WTC11 (cell line): ENCODE measurements around the gene ZIC2. TPM values are rescaled to one million over a fixed set of nuclear protein-coding genes. Genes with fewer than 3 reads are reported as not detected.

Source experiments
- ATAC-seq: fragments of 200-7000 bp; cut with Tn5 transposase; 2 replicates; pipeline ENCODE4 v1.10.0; 2021; ENCODE audit warnings: mild to moderate bottlenecking, moderate library complexity
- CTCF ChIA-PET: fragments of 300-600 bp; sonication (Branson Sonifier 250); formaldehyde crosslinking; loops from one replicate; lab custom pipeline; 2021; ENCODE audit warnings: antibody characterized with exemption; lab: Charles Lee
- POLR2A ChIA-PET: fragments of 350-600 bp; sonication (Branson Sonifier 250); formaldehyde crosslinking; loops from one replicate; lab custom pipeline; 2021; ENCODE audit warnings: antibody characterized with exemption; lab: Charles Lee
- DNase-seq: peaks from one replicate; pipeline ENCODE4 v3.0.0; 2021; ENCODE audit warnings: low spot score
- H3K27ac Mint-ChIP-seq: 2 replicates; pipeline ENCODE4 v1.8.0; 2021; ENCODE audit warnings: mixed read lengths
- H3K27me3 Mint-ChIP-seq: 2 replicates; pipeline ENCODE4 v1.8.0; 2021; ENCODE audit warnings: low read depth, mild to moderate bottlenecking, moderate library complexity, mixed read lengths
- H3K36me3 Mint-ChIP-seq: 2 replicates; pipeline ENCODE4 v1.8.0; 2021; ENCODE audit warnings: mixed read lengths
- H3K4me1 Mint-ChIP-seq: 2 replicates; pipeline ENCODE4 v1.8.0; 2022; ENCODE audit warnings: mixed read lengths
- H3K4me3 Mint-ChIP-seq: 2 replicates; pipeline ENCODE4 v1.8.0; 2021; ENCODE audit warnings: mild to moderate bottlenecking, moderate library complexity, mixed read lengths
- H3K9me3 Mint-ChIP-seq: 2 replicates; pipeline ENCODE4 v1.8.0; 2021; ENCODE audit warnings: mixed read lengths
- CBFB ChIP-seq: sonication (generic); formaldehyde crosslinking; IDR thresholded peaks from 2 replicates; pipeline ENCODE4 v1.8.1; 2022; ENCODE audit warnings: mild to moderate bottlenecking, low read depth, missing genetic modification reagents
- CREB1 ChIP-seq: sonication (generic); formaldehyde crosslinking; IDR thresholded peaks from 2 replicates; pipeline ENCODE4 v1.8.0; 2023; ENCODE audit warnings: mild to moderate bottlenecking, missing genetic modification reagents
- ELF4 ChIP-seq: sonication (generic); formaldehyde crosslinking; IDR thresholded peaks from 2 replicates; pipeline ENCODE4 v1.8.1; 2022; ENCODE audit warnings: low read depth, mild to moderate bottlenecking, moderate library complexity, missing genetic modification reagents
- ESRRA ChIP-seq: sonication (generic); formaldehyde crosslinking; IDR thresholded peaks from 2 replicates; pipeline ENCODE4 v1.8.1; 2022; ENCODE audit warnings: mild to moderate bottlenecking, missing genetic modification reagents, borderline replicate concordance
- ETV6 ChIP-seq: sonication (generic); formaldehyde crosslinking; IDR thresholded peaks from 2 replicates; pipeline ENCODE4 v1.8.1; 2022; ENCODE audit warnings: mild to moderate bottlenecking, missing genetic modification reagents
- GABPB1 ChIP-seq: sonication (generic); formaldehyde crosslinking; IDR thresholded peaks from 2 replicates; pipeline ENCODE4 v1.8.1; 2023; ENCODE audit warnings: mild to moderate bottlenecking, missing genetic modification reagents
- GTF2I ChIP-seq: fragments of 250-450 bp; sonication (Bioruptor Pico); conservative IDR thresholded peaks from 2 replicates; pipeline ENCODE4 v1.4.0; 2021; ENCODE audit warnings: mild to moderate bottlenecking
- IRF2 ChIP-seq: sonication (generic); formaldehyde crosslinking; IDR thresholded peaks from 2 replicates; pipeline ENCODE4 v1.8.0; 2022; ENCODE audit warnings: low read depth, missing genetic modification reagents, borderline replicate concordance
- MXD4 ChIP-seq: fragments of 250-450 bp; sonication (Bioruptor Pico); IDR thresholded peaks from 2 replicates; pipeline ENCODE4 v1.8.0; 2021; ENCODE audit warnings: mild to moderate bottlenecking, moderate library complexity, borderline replicate concordance
- MYBL2 ChIP-seq: sonication (generic); formaldehyde crosslinking; IDR thresholded peaks from 2 replicates; pipeline ENCODE4 v1.8.1; 2023; ENCODE audit warnings: mild to moderate bottlenecking, moderate library complexity, missing genetic modification reagents
- NR2C2 ChIP-seq: sonication (generic); formaldehyde crosslinking; IDR thresholded peaks from 2 replicates; pipeline ENCODE4 v1.8.0; 2022; ENCODE audit warnings: mild to moderate bottlenecking, missing genetic modification reagents
- OVOL2 ChIP-seq: fragments of 250-450 bp; sonication (Bioruptor Pico); IDR thresholded peaks from 2 replicates; pipeline ENCODE4 v1.9.0; 2021; ENCODE audit warnings: mild to moderate bottlenecking, borderline replicate concordance
- RELA ChIP-seq: sonication (generic); formaldehyde crosslinking; IDR thresholded peaks from 2 replicates; pipeline ENCODE4 v1.8.1; 2022; ENCODE audit warnings: missing genetic modification reagents, mild to moderate bottlenecking, borderline replicate concordance
- SMAD3 ChIP-seq: sonication (generic); formaldehyde crosslinking; IDR thresholded peaks from 2 replicates; pipeline ENCODE4 v1.8.0; 2022; ENCODE audit warnings: missing genetic modification reagents, mild to moderate bottlenecking, borderline replicate concordance
- SOX15 ChIP-seq: fragments of 250-450 bp; sonication (Bioruptor Pico); IDR thresholded peaks from 2 replicates; pipeline ENCODE4 v1.9.0; 2021; ENCODE audit warnings: mild to moderate bottlenecking
- TCF7 ChIP-seq: sonication (generic); formaldehyde crosslinking; IDR thresholded peaks from 2 replicates; pipeline ENCODE4 v1.8.0; 2022; ENCODE audit warnings: mild to moderate bottlenecking, low read depth, missing genetic modification reagents, moderate library complexity
- TEAD1 ChIP-seq: sonication (generic); formaldehyde crosslinking; IDR thresholded peaks from 2 replicates; pipeline ENCODE4 v1.8.0; 2022; ENCODE audit warnings: mild to moderate bottlenecking, missing genetic modification reagents
- TP53 ChIP-seq: sonication (generic); formaldehyde crosslinking; IDR thresholded peaks from 2 replicates; pipeline ENCODE4 v1.8.1; 2023; ENCODE audit warnings: mild to moderate bottlenecking, missing genetic modification reagents
- ZBTB21 ChIP-seq: sonication (generic); formaldehyde crosslinking; IDR thresholded peaks from 2 replicates; pipeline ENCODE4 v1.8.1; 2023; ENCODE audit warnings: mild to moderate bottlenecking, missing genetic modification reagents, borderline replicate concordance
- ZNF138 ChIP-seq: sonication (generic); formaldehyde crosslinking; conservative IDR thresholded peaks from 2 replicates; pipeline ENCODE4 v1.8.1; 2022; ENCODE audit warnings: mild to moderate bottlenecking, moderate library complexity, missing genetic modification reagents
- ZNF232 ChIP-seq: sonication (generic); formaldehyde crosslinking; IDR thresholded peaks from 2 replicates; pipeline ENCODE4 v1.8.0; 2022; ENCODE audit warnings: mild to moderate bottlenecking, missing genetic modification reagents
- ZNF423 ChIP-seq: fragments of 250-450 bp; sonication (Bioruptor Pico); IDR thresholded peaks from 2 replicates; pipeline ENCODE4 v2.1.2; 2022; ENCODE audit warnings: mild to moderate bottlenecking, moderate library complexity
- ZNF671 ChIP-seq: fragments of 250-450 bp; sonication (Bioruptor Pico); IDR thresholded peaks from 2 replicates; pipeline ENCODE4 v1.8.0; 2021; ENCODE audit warnings: mild to moderate bottlenecking
- total RNA-seq: library from RNA; stranded (reverse); gene quantifications from 3 replicates; pipeline ENCODE4 v1.2.3, GENCODE V29; 2021
- TF ChIP-seq, protein P1 (sequence below): fragments of 200-600 bp; IDR thresholded peaks from 2 replicates; pipeline ENCODE4 v1.8.0; 2022; ENCODE audit warnings: antibody characterized with exemption
- TF ChIP-seq, protein P2 (sequence below): sonication (generic); formaldehyde crosslinking; IDR thresholded peaks from 2 replicates; pipeline ENCODE4 v1.8.1; 2023; ENCODE audit warnings: mild to moderate bottlenecking, moderate library complexity, missing genetic modification reagents
- TF ChIP-seq, protein P3 (sequence below): sonication (generic); formaldehyde crosslinking; IDR thresholded peaks from 2 replicates; pipeline ENCODE4 v1.8.1; 2022; ENCODE audit warnings: low read depth, mild to moderate bottlenecking, moderate library complexity, missing genetic modification reagents, borderline replicate concordance
- TF ChIP-seq, protein P4 (sequence below): sonication (generic); formaldehyde crosslinking; IDR thresholded peaks from 2 replicates; pipeline ENCODE4 v1.8.0; 2022; ENCODE audit warnings: mild to moderate bottlenecking, missing genetic modification reagents
- TF ChIP-seq, protein P5 (sequence below): fragments of 250-450 bp; sonication (Bioruptor Pico); IDR thresholded peaks from 2 replicates; pipeline ENCODE4 v1.9.0; 2021; ENCODE audit warnings: mild to moderate bottlenecking
- TF ChIP-seq, protein P6 (sequence below): sonication (generic); formaldehyde crosslinking; IDR thresholded peaks from 2 replicates; pipeline ENCODE4 v1.8.1; 2022; ENCODE audit warnings: mild to moderate bottlenecking, missing genetic modification reagents, moderate library complexity, borderline replicate concordance
- TF ChIP-seq, protein P7 (sequence below): fragments of 250-450 bp; sonication (Bioruptor Pico); IDR thresholded peaks from 2 replicates; pipeline ENCODE4 v1.9.0; 2021; ENCODE audit warnings: mild to moderate bottlenecking

ZIC2 gene
- total RNA-seq, 1 experiment from 2014 or later: 344 TPM

DNA sequence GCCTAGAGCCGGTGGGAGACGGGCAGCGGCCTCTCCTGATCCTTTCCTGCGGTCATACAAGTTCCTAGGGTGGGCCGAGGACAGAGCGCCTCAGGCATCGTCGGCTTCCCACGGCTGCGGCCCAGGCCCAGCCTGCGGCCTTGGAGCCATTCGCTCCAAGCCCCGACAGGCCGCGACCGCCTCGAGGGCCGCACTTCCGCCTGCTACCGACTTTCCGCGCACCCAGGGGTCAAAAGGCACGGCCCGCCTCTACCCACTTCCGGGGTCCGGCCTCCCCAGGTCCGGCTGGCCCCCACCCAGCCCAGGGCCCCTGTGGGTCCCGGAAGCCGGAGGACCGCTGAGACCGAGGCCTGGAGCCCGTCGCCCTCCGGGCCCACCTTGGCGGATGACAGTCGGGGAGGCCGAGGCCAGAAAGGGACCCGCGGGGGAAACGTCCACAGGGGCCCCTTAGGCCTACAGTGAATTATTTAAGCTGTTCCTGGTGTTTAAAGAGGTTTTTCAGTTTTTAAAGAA lies 16.2 kb downstream of the ZIC2 start:
- ChIA-PET CTCF (interaction anchor here (0.8 kb wide), 1 partner anchor 397 kb away, joined by 3 read pairs; no protein-coding TSS in a partner anchor), POLR2A (interaction anchor here (0.8 to 1.9 kb wide), 5 partner anchors 11 to 91 kb away, joined by 3 to 14 read pairs (median 5); partner anchors contain the start of gene PCCA)
- TF ChIP-seq ZNF423 (peak; percentile 42; the same call in 1 of the 2 replicates), GTF2I (CRISPR knock-in tag) (no peak), CREB1 (CRISPR knock-in tag) (no peak), IRF2 (no peak), NR2C2 (CRISPR knock-in tag) (no peak), ZNF138 (CRISPR knock-in tag) (no peak), TEAD1 (CRISPR knock-in tag) (no peak; the same call in none of the 2 replicates), GABPB1 (CRISPR knock-in tag) (no peak), ZNF232 (no peak), MXD4 (CRISPR knock-in tag) (no peak), SOX15 (CRISPR knock-in tag) (no peak), TCF7 (CRISPR knock-in tag) (no peak; the same call in 1 of the 2 replicates), OVOL2 (CRISPR knock-in tag) (no peak), ELF4 (CRISPR knock-in tag) (no peak), RELA (no peak), SMAD3 (no peak), TP53 (CRISPR knock-in tag) (peak; percentile 73), ETV6 (CRISPR knock-in tag) (no peak), MYBL2 (CRISPR knock-in tag) (0 out of 2 replicates have a peak, but pooled peaks have one; percentile 52), ZBTB21 (no peak), CBFB (CRISPR knock-in tag) (no peak), ZNF671 (CRISPR knock-in tag) (no peak), ESRRA (CRISPR knock-in tag) (no peak)
- TF ChIP-seq, protein P1, sequence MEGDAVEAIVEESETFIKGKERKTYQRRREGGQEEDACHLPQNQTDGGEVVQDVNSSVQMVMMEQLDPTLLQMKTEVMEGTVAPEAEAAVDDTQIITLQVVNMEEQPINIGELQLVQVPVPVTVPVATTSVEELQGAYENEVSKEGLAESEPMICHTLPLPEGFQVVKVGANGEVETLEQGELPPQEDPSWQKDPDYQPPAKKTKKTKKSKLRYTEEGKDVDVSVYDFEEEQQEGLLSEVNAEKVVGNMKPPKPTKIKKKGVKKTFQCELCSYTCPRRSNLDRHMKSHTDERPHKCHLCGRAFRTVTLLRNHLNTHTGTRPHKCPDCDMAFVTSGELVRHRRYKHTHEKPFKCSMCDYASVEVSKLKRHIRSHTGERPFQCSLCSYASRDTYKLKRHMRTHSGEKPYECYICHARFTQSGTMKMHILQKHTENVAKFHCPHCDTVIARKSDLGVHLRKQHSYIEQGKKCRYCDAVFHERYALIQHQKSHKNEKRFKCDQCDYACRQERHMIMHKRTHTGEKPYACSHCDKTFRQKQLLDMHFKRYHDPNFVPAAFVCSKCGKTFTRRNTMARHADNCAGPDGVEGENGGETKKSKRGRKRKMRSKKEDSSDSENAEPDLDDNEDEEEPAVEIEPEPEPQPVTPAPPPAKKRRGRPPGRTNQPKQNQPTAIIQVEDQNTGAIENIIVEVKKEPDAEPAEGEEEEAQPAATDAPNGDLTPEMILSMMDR: no peak
- TF ChIP-seq, protein P2, sequence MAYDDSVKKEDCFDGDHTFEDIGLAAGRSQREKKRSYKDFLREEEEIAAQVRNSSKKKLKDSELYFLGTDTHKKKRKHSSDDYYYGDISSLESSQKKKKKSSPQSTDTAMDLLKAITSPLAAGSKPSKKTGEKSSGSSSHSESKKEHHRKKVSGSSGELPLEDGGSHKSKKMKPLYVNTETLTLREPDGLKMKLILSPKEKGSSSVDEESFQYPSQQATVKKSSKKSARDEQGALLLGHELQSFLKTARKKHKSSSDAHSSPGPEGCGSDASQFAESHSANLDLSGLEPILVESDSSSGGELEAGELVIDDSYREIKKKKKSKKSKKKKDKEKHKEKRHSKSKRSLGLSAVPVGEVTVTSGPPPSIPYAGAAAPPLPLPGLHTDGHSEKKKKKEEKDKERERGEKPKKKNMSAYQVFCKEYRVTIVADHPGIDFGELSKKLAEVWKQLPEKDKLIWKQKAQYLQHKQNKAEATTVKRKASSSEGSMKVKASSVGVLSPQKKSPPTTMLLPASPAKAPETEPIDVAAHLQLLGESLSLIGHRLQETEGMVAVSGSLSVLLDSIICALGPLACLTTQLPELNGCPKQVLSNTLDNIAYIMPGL (CRISPR knock-in tag): peak; percentile 60
- TF ChIP-seq, protein P3, sequence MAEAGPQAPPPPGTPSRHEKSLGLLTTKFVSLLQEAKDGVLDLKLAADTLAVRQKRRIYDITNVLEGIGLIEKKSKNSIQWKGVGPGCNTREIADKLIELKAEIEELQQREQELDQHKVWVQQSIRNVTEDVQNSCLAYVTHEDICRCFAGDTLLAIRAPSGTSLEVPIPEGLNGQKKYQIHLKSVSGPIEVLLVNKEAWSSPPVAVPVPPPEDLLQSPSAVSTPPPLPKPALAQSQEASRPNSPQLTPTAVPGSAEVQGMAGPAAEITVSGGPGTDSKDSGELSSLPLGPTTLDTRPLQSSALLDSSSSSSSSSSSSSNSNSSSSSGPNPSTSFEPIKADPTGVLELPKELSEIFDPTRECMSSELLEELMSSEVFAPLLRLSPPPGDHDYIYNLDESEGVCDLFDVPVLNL (CRISPR knock-in tag): no peak
- TF ChIP-seq, protein P4, sequence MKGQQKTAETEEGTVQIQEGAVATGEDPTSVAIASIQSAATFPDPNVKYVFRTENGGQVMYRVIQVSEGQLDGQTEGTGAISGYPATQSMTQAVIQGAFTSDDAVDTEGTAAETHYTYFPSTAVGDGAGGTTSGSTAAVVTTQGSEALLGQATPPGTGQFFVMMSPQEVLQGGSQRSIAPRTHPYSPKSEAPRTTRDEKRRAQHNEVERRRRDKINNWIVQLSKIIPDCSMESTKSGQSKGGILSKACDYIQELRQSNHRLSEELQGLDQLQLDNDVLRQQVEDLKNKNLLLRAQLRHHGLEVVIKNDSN (CRISPR knock-in tag): no peak
- TF ChIP-seq, protein P5, sequence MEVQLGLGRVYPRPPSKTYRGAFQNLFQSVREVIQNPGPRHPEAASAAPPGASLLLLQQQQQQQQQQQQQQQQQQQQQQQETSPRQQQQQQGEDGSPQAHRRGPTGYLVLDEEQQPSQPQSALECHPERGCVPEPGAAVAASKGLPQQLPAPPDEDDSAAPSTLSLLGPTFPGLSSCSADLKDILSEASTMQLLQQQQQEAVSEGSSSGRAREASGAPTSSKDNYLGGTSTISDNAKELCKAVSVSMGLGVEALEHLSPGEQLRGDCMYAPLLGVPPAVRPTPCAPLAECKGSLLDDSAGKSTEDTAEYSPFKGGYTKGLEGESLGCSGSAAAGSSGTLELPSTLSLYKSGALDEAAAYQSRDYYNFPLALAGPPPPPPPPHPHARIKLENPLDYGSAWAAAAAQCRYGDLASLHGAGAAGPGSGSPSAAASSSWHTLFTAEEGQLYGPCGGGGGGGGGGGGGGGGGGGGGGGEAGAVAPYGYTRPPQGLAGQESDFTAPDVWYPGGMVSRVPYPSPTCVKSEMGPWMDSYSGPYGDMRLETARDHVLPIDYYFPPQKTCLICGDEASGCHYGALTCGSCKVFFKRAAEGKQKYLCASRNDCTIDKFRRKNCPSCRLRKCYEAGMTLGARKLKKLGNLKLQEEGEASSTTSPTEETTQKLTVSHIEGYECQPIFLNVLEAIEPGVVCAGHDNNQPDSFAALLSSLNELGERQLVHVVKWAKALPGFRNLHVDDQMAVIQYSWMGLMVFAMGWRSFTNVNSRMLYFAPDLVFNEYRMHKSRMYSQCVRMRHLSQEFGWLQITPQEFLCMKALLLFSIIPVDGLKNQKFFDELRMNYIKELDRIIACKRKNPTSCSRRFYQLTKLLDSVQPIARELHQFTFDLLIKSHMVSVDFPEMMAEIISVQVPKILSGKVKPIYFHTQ (CRISPR knock-in tag): no peak
- TF ChIP-seq, protein P6, sequence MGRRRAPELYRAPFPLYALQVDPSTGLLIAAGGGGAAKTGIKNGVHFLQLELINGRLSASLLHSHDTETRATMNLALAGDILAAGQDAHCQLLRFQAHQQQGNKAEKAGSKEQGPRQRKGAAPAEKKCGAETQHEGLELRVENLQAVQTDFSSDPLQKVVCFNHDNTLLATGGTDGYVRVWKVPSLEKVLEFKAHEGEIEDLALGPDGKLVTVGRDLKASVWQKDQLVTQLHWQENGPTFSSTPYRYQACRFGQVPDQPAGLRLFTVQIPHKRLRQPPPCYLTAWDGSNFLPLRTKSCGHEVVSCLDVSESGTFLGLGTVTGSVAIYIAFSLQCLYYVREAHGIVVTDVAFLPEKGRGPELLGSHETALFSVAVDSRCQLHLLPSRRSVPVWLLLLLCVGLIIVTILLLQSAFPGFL (CRISPR knock-in tag): no peak
- TF ChIP-seq, protein P7, sequence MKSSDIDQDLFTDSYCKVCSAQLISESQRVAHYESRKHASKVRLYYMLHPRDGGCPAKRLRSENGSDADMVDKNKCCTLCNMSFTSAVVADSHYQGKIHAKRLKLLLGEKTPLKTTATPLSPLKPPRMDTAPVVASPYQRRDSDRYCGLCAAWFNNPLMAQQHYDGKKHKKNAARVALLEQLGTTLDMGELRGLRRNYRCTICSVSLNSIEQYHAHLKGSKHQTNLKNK (CRISPR knock-in tag): no peak

More for the DNA sequence above, 16.2 kb downstream of the ZIC2 start:
- H3K4me3 Mint-ChIP-seq: peak overlapping the region; percentile 62
- ATAC-seq (peak; percentile 73), DNase-seq (no peak)
- H3K36me3 Mint-ChIP-seq: no peaks in the 10 kb centered on the region
- no peak overlapping the region for H3K27ac Mint-ChIP-seq
- H3K9me3 Mint-ChIP-seq: no peaks in the 10 kb centered on the region
- H3K4me1 Mint-ChIP-seq: peaks cover 57% of the 10 kb centered on the region
- peaks cover 44% of the 10 kb centered on the region for H3K27me3 Mint-ChIP-seq
